Endometrial microvascular endothelial cells (primary cell): ENCODE results near the gene SOX1. TPM values are rescaled to one million over a fixed set of nuclear protein-coding genes. Genes with fewer than 3 reads are reported as not detected.

ENCODE experiments used
- in situ Hi-C: cut with HindIII; loops from 2 replicates; pipeline ENCODE4 v1.10.0; 2017; ENCODE audit warnings: low sequenced_read_pairs, low pct_unique_long_range_greater_than_20kb; ENCODE audit errors: inconsistent ontology term
- total RNA-seq: library from RNA; depleted of rRNA; stranded (reverse); fragments of >200 nt; gene quantifications from one replicate; pipeline ENCODE4 v1.2.3, GENCODE V29; 2015; ENCODE audit errors: inconsistent ontology term

SOX1 gene
- total RNA-seq, 1 donor from 2014 or later = not detected

DNA sequence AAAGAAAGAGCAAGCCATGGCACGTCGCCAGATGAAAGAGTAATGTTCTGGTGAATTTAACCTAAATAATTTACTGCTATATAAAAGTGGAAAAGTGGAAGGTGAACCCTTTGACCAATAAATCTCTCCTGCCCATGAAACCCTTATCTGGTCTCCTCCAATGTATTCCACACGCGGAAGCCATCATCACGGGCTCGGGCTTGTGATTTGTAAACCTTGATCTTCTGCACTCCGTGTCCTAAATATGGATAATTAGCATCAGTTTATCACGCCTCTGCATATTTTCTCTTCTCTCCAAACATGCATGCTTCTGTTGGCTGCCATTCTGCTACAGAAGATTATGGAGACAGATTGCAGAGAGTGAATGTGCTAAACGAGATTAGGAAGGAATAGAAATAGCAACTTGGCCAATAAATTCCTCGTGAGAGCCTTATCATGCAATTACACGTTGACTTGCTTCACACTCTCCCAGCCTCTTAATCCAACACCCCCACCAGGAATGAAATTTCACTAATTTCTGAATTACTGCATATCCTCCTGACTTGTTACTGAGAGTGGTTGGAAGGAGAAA, 34.5 kb downstream of the SOX1 start:
- in situ Hi-C loops = no loop called here

DNA sequence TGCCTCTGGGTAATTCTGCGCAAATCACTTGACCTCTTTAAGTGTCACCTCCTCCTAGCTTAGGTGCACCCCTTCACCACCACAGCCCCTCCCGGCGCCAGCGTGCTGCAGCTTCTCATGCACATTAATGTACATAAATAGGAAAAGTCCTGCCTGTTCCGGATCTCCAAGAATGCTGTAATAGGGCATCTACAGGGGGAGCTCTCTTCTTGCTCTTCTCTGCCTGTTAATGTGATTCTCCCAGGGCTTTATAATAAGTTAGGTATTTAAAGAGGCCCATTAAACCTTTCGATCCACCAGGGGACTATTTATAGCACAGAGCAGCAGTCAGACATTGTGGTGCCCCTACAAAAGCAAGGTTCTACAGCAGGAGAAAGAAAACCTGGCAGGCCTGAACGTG, 35.3 kb downstream of the SOX1 start:
- in situ Hi-C loops = no loop called here

DNA sequence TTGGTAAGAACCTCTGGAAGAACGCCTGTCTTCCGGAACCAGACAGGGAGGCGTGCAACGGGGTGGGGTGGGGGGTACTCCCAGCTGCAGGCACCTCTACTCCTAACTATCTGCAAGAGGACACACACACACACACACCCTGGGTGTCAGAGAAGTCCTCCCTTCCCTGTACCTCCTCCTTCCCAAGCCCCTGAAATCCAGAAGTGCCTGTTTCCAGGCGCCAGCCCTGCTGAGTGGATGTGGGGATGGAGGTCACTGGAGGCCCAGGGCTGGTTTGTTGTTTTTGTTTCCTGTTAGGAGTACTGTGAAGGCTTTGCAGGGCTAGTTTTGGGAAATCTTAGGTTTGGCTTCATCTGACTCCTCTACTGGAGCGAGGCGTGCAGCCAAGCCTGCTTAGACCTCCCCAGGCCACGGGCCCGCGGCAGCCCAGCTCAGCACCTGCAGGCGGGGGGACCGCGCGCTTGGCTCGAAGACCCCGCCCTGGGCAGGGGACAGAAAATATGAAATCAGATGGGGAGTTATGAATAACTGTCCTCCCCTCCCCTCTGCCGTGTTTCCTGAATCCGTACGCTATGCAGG, 36.4 kb downstream of the SOX1 start:
- in situ Hi-C loops = no loop called here

DNA sequence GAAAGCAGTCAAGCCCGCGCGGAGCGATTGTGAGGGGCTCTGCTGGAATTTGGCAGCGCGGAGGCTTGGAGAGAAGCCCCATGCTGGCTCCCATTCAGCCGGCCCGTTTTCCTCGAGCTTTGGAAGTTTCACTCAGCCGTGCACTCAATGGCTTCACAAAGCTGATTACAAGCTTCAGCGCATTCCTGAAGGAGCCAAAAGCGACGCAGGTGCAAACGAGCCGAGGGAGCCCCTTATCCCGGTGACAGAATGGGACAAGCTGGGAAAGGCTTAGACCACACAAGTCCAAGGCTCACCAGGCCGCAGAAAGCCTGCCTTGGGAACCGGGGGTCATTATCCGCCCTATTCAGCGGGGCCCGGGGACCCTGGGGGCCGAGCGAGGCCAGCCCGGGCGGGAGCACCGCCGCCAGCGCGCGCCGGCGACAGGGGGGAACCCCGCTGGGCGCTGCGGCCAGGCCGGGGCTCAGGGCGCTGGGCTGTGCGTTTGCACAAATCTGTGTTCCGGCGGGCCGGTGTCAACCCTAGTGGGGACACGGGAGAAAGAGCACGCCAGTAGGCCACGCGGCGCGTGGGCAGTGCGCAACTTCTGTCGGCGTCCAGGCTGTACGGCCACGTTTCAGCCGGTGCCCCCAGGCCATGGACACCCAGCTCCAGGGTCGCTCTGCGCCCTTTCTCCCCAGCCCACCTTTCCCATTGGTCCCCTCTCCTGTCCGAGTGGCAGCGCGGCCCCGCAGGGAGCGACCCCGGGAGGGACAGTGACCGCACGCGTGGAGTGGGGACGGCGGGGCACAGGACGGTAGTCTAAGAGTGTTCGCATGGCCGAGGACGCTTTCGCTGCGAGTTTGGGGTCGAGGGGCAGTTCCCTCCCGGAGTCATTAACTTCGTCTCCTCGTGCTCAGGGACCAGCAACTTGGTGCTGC, 37.3 kb downstream of the SOX1 start:
- in situ Hi-C loops = no loop called here

DNA sequence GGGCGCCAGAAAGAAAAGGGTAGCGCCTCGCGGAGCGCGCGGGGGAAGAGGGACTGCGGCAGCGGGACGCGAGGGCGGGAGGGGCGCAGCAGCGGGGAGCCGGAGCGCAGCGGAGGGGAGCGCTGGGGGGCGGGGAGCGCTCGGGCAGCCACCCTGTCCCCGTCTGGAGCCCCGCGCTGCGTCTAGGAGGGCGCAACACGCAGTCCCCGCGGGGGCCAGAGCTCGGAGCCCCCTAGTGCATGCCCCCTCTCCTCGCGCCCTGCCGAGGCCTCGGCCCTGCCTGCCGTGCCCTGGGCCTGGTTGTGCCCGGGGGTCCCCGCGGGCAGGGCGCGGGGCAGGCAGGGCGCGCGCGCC, 37.9 kb downstream of the SOX1 start:
- in situ Hi-C loops = no loop called here

DNA sequence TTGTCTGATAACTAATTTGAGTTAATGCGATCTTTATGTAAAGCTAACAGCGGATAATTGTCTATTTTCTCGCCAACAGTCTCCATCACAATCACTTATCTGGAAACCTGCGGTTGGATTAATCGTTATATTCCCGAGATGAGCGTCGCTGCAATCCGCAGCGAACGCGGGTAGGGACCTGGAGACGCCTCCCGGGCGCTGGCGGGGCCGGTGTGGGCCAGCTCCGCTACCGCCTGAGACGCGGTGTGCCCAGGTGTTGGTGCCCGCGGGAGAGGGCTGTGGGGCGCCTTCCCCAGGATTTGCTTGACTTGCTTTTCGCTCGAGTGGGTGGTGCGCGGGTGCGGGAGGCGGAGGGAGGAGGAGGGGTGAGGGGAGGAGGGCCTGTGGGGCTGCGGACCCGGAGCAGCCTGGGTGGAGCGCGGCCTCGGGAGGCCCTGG, 38.3 kb downstream of the SOX1 start:
- in situ Hi-C loops = no loop called here

DNA sequence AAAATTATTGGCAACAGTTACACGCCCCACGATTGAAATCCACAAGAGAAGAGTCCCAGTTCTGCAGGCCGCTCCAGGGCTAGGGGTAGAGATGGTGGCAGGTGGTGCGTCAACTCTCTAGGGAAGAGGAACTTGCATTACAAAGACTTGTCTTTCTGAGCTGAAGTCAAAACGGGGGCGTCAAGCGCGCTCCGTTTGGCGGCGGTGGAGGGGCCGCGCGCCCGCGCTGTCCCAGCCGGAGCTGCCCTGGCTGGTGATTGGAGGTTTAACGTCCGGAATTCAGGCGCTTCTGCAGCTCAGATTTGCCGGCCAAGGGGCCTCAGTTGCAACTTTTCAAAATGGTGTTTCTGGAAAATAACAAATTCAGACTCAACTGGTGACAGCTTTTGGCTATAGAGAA, 38.9 kb downstream of the SOX1 start:
- in situ Hi-C loops = no loop called here

DNA sequence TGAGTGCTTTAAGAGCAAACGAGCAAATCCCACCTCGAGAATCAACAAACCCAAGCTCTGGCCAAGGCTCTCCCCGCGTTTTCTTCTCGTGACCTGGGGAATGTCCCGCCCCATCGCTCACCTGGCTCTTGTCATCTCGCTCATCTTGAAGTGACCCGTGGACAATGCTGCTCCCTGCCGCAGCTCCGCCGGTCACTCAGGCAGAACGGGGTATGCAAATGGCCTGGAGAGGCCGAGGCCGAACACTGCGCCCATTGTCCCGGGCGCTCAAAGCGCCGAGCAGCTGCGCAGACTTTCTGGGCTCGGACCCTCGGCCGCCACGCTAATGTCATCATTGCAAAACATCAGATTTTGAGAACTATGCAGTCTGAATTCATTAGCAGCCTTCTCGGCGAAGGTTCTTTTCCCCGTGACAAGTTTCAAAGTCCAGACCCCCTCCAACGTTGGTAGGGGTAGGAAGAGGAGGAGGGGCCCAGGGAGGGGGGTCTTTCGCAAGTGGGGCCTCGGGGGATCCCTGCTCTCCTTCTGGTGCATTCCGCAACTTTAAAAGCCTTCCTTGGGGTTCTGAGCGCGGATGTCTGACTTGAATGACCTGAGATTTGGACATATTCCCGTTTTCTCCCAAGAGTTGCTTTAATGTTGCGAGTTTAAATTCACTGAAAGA, 39.7 kb downstream of the SOX1 start:
- in situ Hi-C loops = no loop called here

DNA sequence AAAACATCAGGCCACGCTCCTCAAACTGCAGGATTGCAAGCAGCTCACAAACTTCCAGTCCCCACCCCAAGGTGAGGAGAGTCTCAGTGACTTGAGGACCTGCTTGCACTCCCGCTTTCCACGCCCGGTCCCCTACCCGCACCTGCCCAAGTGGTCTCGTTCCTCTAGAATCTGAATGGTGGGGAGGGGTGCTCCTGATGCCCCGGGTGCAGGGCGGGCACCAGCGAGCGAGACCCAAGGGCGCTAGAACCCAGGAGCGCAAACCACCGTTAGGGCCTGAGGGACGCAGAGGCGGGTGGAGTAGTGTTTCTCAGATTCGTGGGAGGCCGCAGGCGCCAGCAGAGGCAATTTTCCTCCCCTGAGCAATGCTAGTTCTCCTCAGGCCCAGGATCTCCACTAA, 40.3 kb downstream of the SOX1 start:
- in situ Hi-C loops = no loop called here

DNA sequence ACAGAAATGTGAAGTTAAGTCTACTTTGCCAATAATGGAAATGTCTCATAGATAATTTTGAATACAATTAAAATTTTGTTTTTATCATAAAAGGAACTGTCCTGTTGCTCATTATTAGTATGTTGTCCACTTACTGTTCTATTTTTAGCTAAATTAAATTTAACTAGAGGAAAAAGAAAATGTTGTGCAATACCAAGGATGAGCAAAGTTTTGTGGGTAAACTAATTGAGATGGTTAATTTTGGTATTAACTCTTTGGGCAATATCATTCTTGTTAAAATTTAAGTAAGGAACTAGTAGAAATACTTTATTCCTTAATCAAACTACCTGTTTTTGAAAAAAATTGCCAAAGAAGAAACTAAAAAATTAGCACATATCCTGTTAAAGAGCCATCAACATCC, 43.5 kb downstream of the SOX1 start:
- in situ Hi-C loops = no loop called here

DNA sequence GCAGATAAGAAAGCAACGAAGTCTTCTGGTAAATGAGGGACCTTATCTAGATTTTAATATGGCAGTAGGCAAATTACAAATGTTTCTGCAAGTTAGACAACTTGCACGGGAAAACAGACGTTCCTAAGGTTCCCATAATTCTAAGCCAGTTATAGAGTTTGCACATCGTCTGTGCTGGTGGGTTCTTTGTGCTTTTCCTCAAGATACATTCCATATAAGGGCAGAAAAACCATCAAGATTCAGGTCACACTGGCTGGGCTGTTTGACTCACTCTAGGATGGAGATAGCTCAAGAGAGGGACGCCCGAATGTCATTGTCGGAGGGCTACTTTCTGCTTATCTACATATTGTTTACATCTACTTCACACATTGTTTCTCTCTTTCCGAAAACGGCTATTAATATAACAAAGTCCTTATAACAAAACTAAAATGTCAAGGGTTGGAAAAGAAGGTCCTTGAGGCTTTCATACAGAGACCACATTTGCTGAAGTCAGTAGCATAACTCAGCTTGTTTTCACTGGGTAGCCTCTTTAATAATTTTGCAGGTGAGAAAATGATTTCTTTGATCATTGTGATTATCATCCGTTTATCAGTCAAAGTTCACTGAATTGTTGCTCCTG, 44.4 kb downstream of the SOX1 start:
- in situ Hi-C loops = no loop called here

DNA sequence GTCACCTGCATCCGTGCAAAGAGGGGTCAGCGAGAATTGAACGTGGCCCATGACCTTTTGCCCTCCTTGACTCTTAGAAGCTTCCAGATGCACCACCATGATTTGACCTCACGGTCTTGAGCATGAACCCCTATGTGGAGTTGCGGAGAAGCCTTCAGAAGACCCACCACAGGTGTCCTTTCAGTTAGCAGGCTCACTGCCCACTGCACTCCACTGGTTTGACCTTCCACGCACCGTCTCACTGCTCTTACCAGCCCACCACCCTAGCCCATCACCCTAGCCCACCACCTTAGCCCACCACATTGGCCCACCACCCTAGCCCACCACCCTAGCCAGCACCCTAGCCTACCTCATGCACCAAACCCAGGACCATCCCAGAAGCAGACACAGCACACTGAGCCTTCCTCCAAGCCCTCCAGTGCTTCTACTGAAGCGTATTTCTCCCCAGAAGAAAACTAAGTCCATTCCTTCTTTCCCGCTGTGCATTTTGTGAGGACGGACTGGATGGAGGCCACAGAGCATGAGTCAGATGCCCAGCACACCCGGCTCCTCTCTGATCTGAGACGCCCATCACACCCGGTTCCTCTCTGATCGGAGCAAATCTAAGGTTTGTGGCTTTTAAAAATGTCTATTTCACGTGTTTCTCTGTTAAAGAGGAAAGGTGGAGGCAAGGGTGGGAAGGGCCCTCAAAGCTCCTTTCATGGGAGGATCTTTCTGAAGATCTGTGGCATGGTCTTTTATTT, 45.8 kb downstream of the SOX1 start:
- in situ Hi-C loops = no loop called here

DNA sequence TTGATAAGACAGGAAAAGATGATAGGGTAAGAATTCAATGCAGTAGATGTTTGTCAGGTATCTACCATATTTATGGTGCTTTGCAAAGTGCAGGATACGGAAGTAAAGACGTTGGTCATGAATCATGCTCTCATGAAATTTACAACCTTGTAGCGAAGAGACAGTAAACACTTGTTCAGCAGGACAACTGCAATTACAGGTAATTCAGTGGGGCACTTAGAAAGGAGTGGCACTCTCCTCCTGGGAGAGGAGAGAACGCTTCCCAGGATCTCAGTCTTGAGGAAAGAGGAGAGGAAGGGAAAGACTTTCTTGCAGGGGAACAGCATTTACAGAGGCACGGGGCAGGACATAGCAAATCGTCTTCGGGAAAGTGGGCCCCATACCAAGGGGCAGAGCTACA, 46.4 kb downstream of the SOX1 start:
- in situ Hi-C loops = no loop called here

DNA sequence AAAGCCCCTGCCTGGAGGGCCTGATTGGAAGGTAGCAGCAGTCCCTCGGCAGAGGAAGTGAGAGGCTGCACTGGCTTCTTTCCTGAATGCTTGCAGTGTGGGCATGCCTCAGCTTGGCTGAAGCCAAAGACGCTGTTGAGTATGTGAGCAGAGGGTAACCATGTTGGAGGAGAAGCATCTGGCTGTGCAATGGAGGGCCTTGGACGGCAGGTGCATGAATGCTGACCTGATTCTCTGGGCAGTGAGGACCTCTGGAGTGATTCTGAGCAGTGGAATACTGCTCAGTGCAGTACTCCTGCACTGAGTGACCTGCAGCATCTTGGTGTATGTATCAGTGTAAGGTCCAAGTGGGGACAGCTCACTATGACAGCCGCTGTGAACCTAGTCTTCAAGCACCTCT, 46.9 kb downstream of the SOX1 start:
- in situ Hi-C loops = no loop called here

DNA sequence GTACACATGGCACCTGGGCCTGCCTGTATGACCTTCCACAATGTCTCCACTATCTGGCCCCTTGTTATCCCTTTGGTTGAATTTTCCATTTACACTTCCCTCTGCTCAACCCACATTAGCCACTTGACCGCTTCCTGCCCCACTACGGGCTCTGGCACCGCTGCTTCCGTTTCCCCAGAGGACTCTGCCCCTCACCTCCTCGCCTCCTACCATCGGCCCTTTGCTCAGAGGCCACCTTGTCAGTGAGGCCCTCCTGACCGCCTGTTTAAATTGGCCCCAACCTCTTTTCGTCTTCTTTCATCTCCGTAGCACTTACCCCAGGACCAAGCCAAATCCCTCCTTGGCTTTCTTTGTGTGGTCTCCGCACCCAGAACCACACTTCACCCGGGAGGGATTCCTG, 47.4 kb downstream of the SOX1 start:
- in situ Hi-C loops = no loop called here

DNA sequence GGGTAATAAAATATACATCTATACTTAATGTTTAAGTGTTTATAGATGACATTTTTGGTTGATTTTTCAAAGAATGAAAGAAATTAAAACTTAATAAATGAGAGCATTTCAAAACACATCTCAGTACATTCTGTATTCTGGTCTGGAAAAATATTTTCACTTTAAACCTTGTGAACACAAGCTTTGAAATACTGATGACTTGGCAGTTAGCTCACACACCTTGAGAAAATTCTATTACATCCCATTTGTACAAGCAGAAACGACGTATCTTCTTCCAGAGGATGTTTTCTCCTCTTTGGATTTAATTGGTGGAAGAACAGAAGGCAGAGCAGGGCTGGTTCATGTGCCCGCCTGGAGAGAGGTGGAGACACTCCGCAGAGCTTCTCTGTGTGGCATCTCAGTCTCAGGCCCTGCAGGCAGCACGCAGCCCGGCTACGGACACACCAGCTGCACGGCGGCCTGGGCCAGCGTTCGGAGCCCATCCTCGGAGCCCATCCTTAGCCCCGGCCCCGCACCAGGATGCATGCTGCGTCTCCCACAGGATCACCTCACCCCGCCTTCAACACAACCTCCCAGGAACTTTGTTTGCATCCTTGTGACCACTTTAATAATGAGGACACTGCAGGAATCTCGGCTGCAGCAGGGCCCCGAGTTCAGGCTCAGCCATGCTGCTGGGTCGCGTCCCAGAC, 48.6 kb downstream of the SOX1 start:
- in situ Hi-C loops = no loop called here

DNA sequence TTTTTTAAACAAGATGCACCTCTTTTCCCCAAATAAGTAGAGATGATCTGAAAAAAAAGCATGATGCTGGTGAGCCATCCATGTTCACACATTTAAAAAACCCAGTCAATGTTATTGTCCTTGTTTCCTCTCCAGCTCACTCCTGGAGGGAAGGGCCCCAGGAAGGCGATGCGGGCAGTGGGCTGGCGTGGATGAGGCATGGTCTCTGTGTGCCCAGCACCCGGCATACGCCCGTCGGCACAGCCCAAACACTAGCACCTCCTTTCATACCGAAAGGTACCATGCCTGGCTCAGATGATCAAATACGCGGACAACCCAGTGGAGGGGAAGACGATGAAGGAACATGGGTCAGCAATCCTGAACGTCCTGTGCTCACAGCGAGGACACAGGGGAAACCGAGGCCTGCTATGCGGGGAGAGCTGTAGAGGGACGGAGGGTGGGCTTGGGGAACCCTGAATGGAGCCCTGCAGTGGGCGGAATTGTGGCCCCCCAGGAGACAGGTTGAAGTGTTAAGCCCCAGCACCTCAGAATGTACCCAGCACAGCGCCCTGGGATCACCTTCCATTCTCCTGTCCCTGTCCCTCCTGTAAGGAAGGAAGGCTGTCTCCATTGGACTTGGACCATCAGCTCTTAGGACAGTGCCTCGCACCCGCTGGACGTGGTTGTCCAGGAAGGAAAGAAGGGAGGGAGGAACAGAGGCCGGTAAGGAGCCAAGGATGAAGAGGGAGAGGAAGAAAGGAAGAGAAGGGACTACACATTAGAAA, 49.4 kb downstream of the SOX1 start:
- in situ Hi-C loops = no loop called here
